Kidney epithelial cell (primary cell): ENCODE measurements around the gene LACC1. TPM values are rescaled to one million over a fixed set of nuclear protein-coding genes. Genes with fewer than 3 reads are reported as not detected.

Source experiments
- DNase-seq: peaks from one replicate; pipeline ENCODE4 v3.0.0-alpha.2; 2010; ENCODE audit warnings: low read depth
- H3K27me3 ChIP-seq: 2 replicates; pipeline ENCODE4 v1.6.0; 2011; ENCODE audit warnings: low read length; ENCODE audit not compliant: control insufficient read depth, insufficient read depth
- H3K36me3 ChIP-seq: 2 replicates; pipeline ENCODE4 v1.5.1; 2011; ENCODE audit warnings: low read length; ENCODE audit not compliant: control insufficient read depth, insufficient read depth
- H3K4me3 ChIP-seq: 2 replicates; pipeline ENCODE4 v1.5.1; 2011; ENCODE audit warnings: low read depth, mild to moderate bottlenecking, control low read depth, low read length
- total RNA-seq: library from RNA; depleted of rRNA; stranded (reverse); fragments of >200 nt; gene quantifications from 2 replicates; pipeline ENCODE4 v1.2.3, GENCODE V29; 2015
- TF ChIP-seq, protein P1 (sequence below): IDR thresholded peaks from 2 replicates; pipeline ENCODE4 v1.5.1; 2011; ENCODE audit warnings: mild to moderate bottlenecking, moderate library complexity, low read length, control low read depth, inconsistent platforms; ENCODE audit not compliant: insufficient read depth, poor library complexity, severe bottlenecking

Gene LACC1
- total RNA-seq, 1 donor from 2014 or later: 15.2 TPM

DNA sequence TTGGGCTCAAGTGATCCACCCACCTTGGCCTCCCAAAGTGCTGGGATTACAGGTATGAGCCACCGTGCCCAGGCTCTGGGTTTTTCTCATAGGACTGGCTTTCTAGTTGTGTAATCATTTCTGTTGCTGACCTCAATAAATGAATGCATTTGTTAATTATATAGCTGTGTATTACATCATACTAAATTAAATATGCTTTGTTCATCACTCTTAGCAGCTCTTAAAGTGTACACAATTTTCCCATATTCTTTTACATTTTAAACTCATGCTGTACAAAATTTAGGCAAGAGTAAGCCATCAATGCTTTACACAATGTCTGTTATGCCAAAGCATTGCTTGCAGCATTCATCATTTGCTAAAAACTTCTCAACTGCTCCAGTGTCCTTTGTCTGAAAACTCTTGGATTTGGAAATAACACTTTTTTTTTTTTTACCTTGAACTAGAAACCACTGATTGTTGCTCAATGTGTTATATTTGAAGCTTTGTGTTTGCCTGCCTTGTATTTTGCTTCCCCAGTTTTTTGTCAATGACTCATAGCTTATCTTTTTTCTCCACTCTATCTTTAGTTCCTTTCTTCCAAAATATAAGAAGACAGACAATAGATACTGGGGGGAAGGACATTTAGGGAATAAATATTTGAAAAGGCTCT lies 31.6 kb upstream of the LACC1 start:
- H3K27me3 ChIP-seq: no peaks in the 10 kb centered on the region
- TF ChIP-seq, protein P1, sequence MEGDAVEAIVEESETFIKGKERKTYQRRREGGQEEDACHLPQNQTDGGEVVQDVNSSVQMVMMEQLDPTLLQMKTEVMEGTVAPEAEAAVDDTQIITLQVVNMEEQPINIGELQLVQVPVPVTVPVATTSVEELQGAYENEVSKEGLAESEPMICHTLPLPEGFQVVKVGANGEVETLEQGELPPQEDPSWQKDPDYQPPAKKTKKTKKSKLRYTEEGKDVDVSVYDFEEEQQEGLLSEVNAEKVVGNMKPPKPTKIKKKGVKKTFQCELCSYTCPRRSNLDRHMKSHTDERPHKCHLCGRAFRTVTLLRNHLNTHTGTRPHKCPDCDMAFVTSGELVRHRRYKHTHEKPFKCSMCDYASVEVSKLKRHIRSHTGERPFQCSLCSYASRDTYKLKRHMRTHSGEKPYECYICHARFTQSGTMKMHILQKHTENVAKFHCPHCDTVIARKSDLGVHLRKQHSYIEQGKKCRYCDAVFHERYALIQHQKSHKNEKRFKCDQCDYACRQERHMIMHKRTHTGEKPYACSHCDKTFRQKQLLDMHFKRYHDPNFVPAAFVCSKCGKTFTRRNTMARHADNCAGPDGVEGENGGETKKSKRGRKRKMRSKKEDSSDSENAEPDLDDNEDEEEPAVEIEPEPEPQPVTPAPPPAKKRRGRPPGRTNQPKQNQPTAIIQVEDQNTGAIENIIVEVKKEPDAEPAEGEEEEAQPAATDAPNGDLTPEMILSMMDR: no peak
- no peaks in the 10 kb centered on the region for H3K36me3 ChIP-seq
- no peak overlapping the region for H3K4me3 ChIP-seq
- DNase-seq: no peak

DNA sequence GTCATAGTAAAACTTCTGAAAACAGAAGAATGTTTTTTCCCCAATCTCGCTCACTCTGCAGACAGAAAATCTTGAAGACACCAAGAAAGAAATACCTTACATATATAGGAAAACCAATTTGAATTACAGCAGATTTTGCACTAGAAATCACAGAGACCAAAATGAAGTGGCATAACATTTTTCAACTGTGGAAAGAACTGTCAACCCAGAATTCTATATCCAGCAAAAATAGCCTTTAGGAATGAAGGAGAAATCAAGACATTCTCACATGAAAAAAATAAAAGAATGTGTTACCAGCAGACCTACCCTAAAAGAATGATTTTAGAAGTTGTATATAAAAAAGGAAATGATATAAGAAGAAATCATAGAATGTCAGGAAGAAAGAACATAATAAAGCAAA lies 28.8 kb upstream of the LACC1 start:
- TF ChIP-seq, protein P1: no peak
- H3K36me3 ChIP-seq: no peaks in the 10 kb centered on the region
- no peaks in the 10 kb centered on the region for H3K27me3 ChIP-seq
- no peak overlapping the region for H3K4me3 ChIP-seq
- DNase-seq: no peak

DNA sequence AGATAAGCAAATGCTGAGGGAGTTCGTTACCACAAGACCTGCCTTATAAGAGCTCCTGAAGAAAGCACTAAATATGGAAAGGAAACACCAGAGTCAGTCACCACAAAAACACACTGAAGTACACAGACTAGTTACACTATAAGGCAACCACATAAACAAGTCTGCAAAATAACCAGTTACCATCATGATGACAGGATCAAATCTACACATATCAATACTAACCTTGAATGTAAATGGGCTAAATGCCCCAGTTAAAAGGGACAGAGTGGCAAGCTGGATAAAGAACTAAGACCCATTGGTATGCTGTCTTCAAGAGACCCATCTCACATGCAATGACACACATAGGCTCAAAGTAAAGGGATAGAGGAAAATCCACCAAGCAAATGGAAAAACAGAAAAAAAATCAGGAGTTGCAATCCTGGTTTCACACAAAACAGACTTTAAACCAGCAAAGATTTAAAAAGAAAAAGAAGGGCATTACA lies 26.7 kb upstream of the LACC1 start:
- TF ChIP-seq, protein P1: no peak
- no peaks in the 10 kb centered on the region for H3K27me3 ChIP-seq
- H3K4me3 ChIP-seq: no peak overlapping the region
- no peaks in the 10 kb centered on the region for H3K36me3 ChIP-seq
- DNase-seq: no peak

DNA sequence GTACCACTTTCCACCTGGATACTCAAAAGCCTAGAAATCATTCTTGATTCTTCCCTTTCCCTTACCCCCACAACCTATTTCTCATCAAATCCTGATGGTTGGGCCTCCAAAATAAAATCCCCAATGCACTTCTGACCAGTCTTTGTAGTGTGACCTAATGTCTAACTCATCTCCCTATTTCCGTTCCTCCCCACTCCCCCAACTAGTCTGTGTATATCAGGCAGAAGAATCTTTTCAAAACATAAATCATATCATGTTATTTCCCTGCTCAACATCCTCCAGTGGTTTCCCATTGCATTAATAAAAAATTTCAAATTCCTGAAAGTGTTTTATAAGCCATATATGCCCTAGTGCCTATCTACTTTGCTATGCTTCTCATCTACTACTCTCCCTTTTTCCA lies 17.8 kb upstream of the LACC1 start:
- no peak for DNase-seq
- H3K36me3 ChIP-seq: no peaks in the 10 kb centered on the region
- no peak overlapping the region for H3K4me3 ChIP-seq
- H3K27me3 ChIP-seq: no peaks in the 10 kb centered on the region
- TF ChIP-seq, protein P1: no peak

DNA sequence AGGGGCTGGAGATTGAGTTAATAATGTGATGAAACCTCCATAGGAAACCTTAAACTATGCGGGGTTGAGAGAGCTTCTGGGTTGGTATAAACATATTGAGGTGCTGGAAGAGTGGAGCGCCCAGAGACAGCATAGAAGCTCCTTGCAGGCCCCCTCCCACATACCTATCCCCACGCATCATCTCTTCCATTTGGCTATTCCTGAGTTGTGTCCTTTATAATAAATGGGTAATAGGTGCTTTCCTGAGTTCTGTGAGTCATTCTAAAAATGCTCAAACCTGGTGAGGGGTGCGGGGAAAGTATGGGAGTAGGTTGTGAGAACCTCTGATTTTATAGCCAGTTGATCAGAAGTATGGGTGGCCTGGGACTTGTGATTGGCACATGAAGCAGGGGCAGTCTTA lies 14.8 kb upstream of the LACC1 start:
- Histone ChIP-seq H3K4me3 (no peak overlapping the region), H3K27me3 (no peaks in the 10 kb centered on the region), H3K36me3 (no peaks in the 10 kb centered on the region)
- TF ChIP-seq, protein P1: no peak
- DNase-seq: no peak

DNA sequence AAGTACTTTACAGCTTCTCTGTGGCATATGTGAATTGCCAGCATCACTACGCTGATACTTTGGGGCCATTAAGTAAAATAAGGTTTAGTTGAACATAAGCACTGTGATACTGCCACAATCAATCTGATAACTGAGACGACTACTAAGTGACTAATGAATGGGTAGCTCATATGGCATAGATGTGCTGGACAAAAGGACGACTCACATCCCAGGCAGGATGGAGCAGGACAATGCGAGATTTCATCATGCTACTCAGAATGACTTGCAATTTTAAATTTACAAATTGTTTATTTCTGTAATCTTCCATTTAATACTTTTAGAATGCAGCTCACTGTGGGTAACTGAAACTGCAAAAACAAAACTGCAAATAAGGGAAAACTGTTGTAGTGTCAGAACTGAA lies 13.8 kb upstream of the LACC1 start:
- no peaks in the 10 kb centered on the region for H3K36me3 ChIP-seq
- no peak overlapping the region for H3K4me3 ChIP-seq
- peak; percentile 39 for DNase-seq
- TF ChIP-seq, protein P1: no peak
- H3K27me3 ChIP-seq: no peaks in the 10 kb centered on the region
